Activated naive CD4-positive, alpha-beta T cell treated with anti-CD3 and anti-CD28 coated beads, Interleukin-2, amount 50 U/mL, for 16 hours (primary cell): ENCODE results near the gene NIPAL1.

Experiments used
- DNase-seq: peaks from one replicate; pipeline ENCODE4 v3.0.0-alpha.2; 2020

NIPAL1 gene

GRCh38 chr4:48068182-48068581 is 51.6 kb downstream of the NIPAL1 start:
- DNase-seq, result no peak

GRCh38 chr4:48069026-48069425 is 52.5 kb downstream of the NIPAL1 start:
- DNase-seq, result no peak

- no peak for DNase-seq
Measured at GRCh38 chr4:48071191-48071590, 54.6 kb downstream of the NIPAL1 start.

GRCh38 chr4:48073567-48074103 is 57.1 kb downstream of the NIPAL1 start:
- DNase-seq, result no peak

- no peak for DNase-seq
Measured at GRCh38 chr4:48074657-48075056, 58.1 kb downstream of the NIPAL1 start.

GRCh38 chr4:48078425-48078824 is 61.9 kb downstream of the NIPAL1 start:
- DNase-seq, result no peak

- DNase-seq, result no peak
Measured at GRCh38 chr4:48078862-48079655, 62.5 kb downstream of the NIPAL1 start.

- DNase-seq, result no peak
Measured at GRCh38 chr4:48079972-48080391, 63.4 kb downstream of the NIPAL1 start.

- no peak for DNase-seq
Measured at GRCh38 chr4:48081196-48081595, 64.6 kb downstream of the NIPAL1 start.

GRCh38 chr4:48082956-48083355 is 66.4 kb downstream of the NIPAL1 start:
- DNase-seq, result no peak

- DNase-seq, result no peak
Measured at GRCh38 chr4:48085821-48086589, 69.4 kb downstream of the NIPAL1 start.
